Liver (tissue), 3 donors: ENCODE data around the gene LSM2.

ENCODE experiments used
- SP1 ChIP-seq: IDR thresholded peaks from 2 replicates; pipeline ENCODE4 v1.6.1; 2018; ENCODE audit warnings: antibody characterized with exemption, mild to moderate bottlenecking
- TF ChIP-seq, protein P1 (sequence below): fragments of 150-350 bp; IDR thresholded peaks from 2 replicates; pipeline ENCODE4 v1.5.1; 2017; ENCODE audit warnings: improper control_type of control experiment, low read depth, low read length; ENCODE audit not compliant: missing input control
- donor health status: healthy.
- donor health status: healthy.

DNA sequence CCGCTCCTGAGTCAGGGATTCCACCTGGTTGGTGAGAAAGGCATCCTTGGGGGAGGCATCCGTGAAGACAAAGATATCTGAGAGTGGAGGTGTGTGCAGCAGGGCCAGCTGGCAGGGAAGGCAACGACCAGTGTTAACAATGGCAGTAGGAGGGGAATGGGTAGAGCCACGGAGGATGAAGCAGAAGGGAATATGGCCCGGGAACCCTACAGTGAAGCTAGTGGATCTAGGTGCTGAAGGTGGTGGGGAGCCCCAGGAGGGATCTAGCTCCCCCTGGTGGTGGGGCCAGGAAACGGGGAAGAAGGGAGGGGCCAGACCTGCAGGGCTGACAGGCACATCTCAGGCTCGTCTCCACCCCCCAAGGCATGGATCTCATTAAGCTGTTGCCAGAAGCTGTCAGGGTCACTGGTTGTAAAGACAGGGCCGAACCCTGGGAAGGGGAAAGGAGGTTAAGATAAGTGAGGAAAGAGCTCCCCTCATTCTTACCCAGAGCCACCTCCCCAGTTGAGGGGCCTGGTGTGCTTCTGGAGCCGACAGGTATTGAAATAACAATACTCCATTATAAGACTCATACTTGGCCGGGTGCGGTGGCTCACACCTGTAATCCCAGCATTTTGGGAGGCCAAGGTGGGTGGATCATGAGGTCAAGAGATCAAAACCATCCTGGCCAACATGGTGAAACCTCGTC, 36.9 kb downstream of the LSM2 start:
- TF ChIP-seq, protein P1, sequence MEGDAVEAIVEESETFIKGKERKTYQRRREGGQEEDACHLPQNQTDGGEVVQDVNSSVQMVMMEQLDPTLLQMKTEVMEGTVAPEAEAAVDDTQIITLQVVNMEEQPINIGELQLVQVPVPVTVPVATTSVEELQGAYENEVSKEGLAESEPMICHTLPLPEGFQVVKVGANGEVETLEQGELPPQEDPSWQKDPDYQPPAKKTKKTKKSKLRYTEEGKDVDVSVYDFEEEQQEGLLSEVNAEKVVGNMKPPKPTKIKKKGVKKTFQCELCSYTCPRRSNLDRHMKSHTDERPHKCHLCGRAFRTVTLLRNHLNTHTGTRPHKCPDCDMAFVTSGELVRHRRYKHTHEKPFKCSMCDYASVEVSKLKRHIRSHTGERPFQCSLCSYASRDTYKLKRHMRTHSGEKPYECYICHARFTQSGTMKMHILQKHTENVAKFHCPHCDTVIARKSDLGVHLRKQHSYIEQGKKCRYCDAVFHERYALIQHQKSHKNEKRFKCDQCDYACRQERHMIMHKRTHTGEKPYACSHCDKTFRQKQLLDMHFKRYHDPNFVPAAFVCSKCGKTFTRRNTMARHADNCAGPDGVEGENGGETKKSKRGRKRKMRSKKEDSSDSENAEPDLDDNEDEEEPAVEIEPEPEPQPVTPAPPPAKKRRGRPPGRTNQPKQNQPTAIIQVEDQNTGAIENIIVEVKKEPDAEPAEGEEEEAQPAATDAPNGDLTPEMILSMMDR: peak; percentile 92
- TF ChIP-seq SP1: no peak
